Measurements from ENCODE around the gene CSNK1G1. TPM values are rescaled to one million over a fixed set of nuclear protein-coding genes. Genes with fewer than 3 reads are reported as not detected.
"Not testable (repeated sequence)": the region's sequence is repeated elsewhere in the genome, so short reads cannot be mapped to it uniquely, and the experiment has no call there.

CSNK1G1 gene
- polyA plus RNA-seq, 1 donor, result 26.3 TPM

DNA sequence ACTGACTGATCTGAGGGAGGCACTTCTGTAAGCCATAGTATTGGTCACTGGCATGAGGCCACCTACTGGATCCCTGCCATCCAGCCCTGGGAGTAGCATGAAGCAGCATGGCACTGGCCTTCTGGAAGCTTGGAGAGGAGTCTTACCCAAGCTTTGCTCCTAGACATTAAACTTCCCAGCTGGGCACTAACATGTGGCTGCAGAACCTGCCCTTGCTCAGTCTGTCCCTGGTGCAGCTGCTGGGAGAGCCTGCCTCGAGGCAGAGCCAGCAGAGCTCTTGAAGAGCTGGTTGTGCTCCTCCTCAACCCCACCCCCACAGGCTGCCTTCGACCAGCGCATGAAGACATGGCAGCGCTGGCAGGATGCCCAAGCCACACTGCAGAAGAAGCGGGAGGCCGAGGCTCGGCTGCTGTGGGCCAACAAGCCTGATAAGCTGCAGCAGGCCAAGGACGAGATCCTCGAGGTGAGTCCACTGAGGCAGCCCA is 221.6 kb downstream of the CSNK1G1 start:
- no peak for DNase-seq

- DNase-seq, result no peak
Measured at GRCh38 chr15:64133623-64134344, 222.2 kb downstream of the CSNK1G1 start.

DNA sequence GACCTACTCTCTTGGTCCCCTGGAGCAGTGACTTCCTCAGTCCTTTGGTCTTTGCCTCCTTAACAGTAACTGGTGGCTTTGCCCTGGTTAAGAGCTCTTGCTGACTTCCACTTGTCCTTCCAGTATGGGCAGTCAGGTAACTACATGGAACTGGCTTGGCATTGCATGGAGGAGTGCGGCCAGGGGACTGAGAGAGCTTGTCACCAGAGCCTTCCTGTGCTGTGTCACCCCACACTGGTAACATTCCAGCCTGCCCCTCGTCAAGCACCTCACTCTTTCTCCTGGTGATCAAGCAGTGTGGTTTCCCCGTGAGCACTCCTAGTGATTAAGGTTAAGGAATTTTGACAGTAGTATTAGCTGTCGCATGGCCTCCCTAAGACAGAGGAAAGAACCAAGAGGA is 223.8 kb downstream of the CSNK1G1 start:
- DNase-seq, result no peak

- DNase-seq, result no peak
Measured at GRCh38 chr15:64131547-64131946, 224.4 kb downstream of the CSNK1G1 start.

- DNase-seq, result no peak
Measured at GRCh38 chr15:64130159-64130558, 225.8 kb downstream of the CSNK1G1 start.

- no peak for DNase-seq
Measured at GRCh38 chr15:64127521-64128270, 228.3 kb downstream of the CSNK1G1 start.

- DNase-seq, result no peak
Measured at GRCh38 chr15:64125978-64126377, 230.0 kb downstream of the CSNK1G1 start.

DNA sequence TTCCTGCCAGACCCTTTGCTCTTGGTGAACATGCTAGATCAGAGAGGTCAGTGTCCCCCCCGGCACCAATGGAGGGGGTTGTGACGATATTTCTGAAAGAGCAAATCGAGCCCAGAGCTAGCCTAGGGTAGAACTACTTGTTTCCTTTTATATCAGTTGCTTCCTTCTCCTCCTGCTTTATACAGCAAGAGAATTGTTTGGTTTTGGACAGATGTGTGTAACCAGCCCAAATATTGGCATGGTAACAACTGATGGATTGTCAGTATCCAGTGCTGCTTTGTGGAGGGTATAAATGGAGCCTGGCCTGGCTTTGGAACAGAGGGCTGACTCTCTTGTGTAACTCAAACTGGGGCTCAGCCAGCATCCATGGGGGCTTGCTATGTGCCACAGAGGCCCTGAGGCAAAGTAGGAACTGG is 233.0 kb downstream of the CSNK1G1 start:
- no peak for DNase-seq

- DNase-seq, result no peak
Measured at GRCh38 chr15:64122444-64122843, 233.5 kb downstream of the CSNK1G1 start.

DNA sequence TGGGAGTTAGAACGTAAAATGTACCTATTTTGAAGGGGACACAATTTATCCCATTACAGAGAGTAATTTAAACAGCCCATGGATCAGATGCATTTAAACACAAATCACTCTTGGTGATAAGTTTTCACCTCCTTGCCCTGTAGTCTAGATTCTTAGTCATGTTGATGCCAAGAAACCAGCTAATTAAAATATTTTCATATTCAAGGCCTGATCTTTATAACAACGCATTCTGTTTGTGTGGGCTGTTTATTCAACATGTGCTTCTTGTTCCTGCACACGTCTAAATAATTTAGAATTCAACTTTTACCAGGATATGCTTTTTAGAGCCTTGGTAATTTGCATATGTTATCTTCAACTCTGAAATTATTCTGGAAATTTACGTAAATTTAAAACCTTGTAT is 234.4 kb downstream of the CSNK1G1 start:
- DNase-seq, result no peak

DNA sequence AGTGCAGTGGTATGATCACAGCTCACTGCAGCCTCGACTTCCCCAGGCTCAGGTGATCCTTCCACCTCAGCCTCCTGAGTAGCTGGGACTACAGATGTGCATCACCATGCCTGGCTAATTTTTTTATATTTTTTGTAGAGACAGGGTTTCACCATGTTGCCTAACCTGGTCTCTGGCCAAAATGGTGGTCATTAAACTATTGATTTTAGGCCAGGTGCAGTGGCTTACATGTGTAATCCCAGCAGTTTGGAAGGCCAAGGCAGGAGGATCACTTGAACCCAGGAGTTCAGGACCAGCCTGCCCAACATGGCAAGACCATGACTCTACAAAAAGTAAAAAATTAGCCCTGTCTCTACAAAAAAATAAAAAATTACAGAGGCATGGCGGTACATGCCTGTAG is 235.7 kb downstream of the CSNK1G1 start:
- not testable (repeated sequence) for DNase-seq

GRCh38 chr15:64117759-64118487 is 238.1 kb downstream of the CSNK1G1 start:
- no peak for DNase-seq

Other genes starting within 250 kb of the CSNK1G1 start
- 1.9 TPM for gene SNX22, start 204.4 kb downstream of the CSNK1G1 start, polyA plus RNA-seq (ENCODE audit: insufficient read length)
- 469 TPM for gene PPIB, start 193.2 kb downstream of the CSNK1G1 start, polyA plus RNA-seq (ENCODE audit: insufficient read length)
- gene PCLAF, start 25.3 kb upstream of the CSNK1G1 start, polyA plus RNA-seq (ENCODE audit: insufficient read length), result 54.7 TPM
- gene TRIP4, start 31.7 kb upstream of the CSNK1G1 start, polyA plus RNA-seq (ENCODE audit: insufficient read length), result 51.2 TPM
- 37.2 TPM for gene ZNF609, start 104.4 kb upstream of the CSNK1G1 start, polyA plus RNA-seq (ENCODE audit: insufficient read length)